HG03354 (cell line): ENCODE measurements around the gene GPATCH1.
"Not testable (repeated sequence)": the region's sequence is repeated elsewhere in the genome, so short reads cannot be mapped to it uniquely, and the experiment has no call there.

Experiments used
- ATAC-seq: cut with Tn5 transposase; IDR thresholded peaks from one replicate; pipeline ENCODE4 v1.9.1; 2021; ENCODE audit warnings: mild to moderate bottlenecking; ENCODE audit not compliant: unreplicated experiment, poor library complexity, severe bottlenecking

Gene GPATCH1

DNA sequence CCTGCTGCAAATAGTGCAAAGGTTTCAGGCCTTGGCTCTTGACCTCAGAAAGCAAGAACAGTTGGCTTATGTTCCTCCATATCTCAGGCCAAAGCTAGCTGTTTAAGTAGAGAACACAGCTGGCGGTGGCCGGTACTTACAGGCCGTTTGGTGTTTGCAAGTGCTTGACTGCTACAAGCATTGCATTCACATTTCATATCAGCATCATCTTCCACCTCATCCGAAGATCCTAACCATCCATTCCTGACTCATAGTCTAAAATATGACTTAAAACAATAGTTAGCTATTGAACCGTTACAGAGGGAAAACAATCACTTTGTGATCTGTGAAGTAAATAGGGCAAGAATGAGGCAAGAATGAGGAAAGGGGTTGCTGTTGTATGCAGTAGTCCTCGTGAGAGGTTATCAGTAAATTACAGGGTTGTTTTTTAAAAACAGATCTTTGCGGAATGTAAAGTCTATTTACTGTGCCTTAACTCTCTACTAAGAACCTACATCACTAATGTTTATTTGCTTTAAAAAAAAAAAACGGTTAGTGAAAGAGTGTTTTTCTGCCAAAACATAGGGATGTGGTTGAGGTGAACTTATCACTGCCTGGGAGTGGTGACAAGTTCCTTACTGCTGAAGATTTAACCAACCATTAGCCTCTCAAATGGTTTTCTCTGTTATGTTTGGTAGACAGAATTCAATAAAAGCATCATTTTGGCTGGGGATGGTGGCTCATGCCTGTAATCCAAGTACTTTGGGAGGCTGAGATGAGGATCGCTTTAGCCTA lies 29.3 kb downstream of the GPATCH1 start:
- ATAC-seq: no peak

DNA sequence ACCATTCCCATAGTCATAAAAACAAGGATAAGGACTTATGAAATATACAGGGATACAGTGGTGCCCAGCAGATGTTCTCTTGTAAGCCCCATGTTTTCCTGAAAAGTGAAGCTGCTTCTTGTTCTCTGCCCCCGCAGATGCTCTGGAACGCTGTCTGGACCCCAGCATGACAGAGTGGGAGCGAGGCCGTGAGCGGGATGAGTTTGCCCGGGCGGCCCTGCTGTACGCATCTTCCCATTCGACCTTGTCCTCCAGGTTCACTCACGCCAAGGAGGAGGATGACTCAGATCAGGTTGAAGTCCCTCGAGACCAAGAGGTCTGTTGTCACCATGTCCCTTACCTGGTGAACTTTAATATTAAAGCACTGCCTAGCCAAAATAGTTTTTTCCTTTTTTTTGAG lies 30.6 kb downstream of the GPATCH1 start:
- no peak for ATAC-seq

DNA sequence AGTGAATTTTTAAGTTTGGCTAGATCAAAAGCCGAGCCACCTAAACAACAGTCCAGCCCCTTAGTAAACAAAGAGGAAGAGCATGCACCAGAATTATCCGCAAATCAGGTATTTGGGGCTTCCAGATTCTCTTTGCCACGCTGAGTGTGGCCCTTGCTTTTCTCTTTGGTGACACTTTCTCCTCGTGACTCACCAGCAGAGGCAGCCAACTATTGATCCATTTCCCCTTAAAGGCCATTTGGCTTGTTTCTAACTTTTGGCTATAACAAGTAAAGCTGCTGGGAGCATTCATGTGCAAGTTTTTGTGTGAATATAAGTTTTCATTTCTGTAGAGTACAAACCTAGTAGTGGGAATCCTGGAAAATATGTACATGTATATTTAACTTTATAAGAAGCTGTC lies 33.3 kb downstream of the GPATCH1 start:
- ATAC-seq: no peak

DNA sequence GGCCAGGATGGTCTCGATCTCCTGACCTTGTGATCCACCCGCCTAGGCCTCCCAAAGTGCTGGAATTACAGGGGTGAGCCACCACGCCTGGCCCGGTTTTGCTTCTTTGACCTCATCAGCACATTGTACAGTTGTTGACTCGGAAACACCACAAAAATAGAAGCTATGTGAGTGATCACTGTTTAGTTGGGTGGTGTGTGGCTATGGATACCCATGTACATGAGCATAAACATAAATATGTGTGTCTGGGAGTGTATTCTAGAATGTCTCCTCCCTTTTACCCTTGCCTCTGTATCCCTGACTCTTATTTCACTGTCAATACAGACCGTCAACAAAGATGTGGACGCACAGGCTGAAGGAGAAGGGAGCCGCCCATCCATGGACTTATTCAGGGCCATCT lies 36.5 kb downstream of the GPATCH1 start:
- ATAC-seq: no peak

DNA sequence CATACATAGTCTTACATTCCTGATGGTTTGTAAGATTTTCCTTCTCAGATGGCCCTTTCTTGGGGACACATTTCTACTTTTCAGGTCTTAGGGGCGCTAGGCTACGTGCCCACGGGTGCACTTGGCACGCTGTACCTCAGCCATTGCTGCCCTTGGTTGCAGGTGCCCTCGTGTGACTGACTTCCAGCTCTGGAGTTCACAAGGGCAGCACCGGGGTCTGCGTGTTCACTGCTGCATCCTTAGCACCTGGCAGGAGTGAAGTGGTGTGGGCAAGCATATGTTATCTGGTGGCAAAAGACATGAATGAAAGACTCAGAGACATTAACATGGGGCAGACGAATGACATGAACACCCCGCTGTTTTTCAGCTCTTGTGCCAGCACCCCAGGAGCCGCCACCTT lies 37.7 kb downstream of the GPATCH1 start:
- ATAC-seq: no peak

DNA sequence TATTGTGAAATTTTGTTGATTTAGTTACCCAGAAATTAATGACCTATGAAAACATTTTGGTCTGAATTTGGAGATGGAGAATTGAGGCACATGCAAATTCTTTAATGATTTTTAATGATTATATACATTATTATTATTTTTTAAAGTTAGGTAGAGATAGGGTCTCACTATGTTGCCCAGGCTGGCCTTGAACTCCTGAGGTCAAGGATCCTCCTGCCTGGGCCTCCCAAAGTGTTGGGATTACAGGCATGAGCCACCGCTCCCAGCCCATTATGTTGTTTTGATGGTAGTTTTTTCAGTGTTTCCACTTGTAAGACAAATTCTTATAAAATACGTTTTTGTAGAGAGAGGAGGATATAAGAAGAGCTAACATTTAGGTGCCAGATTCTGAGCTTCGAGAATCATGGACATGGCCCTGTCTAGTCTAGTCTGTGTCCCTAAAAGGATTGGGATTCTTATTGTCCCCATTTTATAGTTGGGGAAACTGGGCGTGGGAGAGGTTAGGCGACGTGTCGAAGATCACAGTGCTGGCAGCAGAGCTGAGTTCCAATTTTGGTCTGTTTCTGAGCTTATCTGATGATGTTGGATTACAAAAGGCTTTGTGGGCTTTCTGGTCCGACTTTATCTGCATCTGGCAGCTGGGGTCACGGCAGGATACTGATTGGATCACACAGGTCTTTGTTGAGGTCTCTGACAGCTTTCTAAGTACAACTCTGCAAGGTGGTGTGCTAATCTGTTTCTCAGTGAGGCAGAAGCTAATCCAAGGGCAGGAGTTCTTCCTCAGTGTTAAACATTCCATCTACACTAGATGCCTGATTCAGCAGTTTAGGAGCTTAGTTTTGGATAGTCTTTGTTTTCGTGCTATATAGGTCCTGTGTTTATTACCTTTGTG lies 43.5 kb downstream of the GPATCH1 start:
- ATAC-seq: no peak

DNA sequence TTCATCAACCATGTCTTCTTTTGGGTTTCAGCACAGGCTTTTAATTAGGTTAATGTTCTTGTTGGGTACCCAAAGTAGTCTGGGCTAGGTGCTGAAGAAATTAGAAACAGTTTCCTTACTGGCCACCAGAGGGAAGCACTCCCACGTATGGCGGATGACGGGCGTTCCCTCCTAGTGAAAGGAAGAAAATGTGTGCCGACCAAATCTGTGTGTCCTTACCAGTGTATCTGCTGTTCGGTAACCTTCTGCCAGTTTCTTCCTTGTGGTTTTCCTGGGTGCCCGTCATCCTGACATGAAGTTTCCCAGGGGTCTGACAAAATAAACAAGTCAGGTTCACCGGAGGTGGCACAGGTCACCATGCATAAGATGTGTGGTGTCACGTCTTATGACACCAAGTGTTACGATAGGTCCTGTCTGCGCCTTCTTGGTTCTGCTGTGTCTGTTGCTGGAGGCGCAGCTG lies 45.0 kb downstream of the GPATCH1 start:
- ATAC-seq: no peak

DNA sequence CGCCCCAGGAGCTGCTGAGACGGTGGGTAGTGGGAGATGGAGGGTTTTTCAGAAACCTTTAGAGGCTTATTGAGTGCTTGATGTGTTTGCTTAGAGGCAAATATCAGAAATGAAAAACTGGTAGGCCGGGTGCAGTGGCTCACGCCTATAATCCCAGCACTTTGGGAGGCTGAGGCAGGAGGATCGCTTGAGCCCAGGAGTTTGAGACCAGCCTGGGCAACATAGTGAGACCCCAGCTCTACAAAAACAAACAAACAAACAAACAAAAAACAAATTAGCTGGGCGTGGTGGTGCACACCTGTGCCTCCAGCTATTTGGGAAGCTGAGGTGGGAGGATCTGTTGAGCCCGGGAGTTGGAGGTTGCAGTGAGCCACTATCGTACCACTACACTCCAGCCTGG lies 45.7 kb downstream of the GPATCH1 start:
- not testable (repeated sequence) for ATAC-seq

DNA sequence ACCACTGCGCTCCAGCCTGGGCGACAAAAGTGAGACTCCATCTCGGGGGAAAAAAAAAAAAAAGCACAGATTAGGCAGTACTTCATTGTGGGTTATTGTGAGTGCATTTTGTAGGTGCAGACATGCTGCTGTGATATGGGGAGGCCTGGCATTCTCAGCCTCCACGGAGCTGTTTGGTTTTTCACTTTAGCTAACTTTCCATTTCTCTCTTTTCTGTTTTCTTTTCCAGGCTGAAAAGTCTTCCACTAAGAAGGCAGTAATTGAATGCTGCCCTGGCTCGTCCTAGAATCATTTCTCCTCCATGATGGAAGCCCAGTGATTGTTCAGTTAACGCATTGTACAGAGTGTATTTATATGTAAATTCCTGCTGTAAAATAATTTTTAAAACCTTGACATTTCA lies 48.9 kb downstream of the GPATCH1 start:
- no peak for ATAC-seq

DNA sequence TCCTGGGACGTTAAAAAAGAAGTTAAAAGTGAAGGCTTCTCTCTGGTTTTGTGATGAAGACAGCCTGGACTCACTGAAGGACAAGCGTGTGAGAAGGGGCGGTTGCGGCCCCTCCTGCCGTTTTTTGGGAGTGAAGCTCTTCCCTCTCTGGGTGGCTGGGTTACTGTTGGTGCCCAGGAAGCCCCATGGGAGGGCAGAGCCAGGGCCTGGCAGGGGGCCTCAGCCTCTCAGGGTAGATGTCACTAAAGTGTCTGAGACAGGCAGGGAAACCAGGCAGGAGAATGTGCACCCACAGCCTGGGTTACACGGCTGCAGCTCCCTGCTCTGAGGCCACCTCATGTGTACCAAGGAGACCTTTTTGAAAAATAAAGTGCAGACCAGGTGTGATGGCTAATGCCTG lies 49.5 kb downstream of the GPATCH1 start:
- ATAC-seq: no peak

DNA sequence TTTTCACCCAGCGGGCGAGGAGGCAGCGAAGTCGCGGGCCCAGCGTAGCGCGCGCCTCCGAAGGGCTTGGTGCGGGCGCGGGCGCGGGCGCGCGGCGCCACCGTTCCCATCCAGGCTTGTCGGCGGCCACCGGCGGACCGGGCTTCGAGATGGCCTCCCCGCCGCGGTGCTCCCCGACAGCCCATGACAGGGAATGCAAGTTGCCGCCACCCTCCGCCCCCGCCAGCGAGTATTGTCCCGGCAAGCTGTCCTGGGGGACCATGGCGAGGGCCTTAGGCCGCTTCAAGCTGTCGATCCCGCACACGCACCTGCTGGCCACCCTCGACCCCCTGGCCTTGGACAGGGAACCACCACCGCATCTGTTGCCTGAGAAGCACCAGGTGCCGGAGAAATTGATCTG lies 51.0 kb downstream of the GPATCH1 start, which contains the start of gene WDR88:
Gene WDR88, plus strand, starts transcription at position 94 of the 400 bp plus-strand sequence. Its CDS starts 56 bp downstream, at position 150.
- ATAC-seq: no peak

DNA sequence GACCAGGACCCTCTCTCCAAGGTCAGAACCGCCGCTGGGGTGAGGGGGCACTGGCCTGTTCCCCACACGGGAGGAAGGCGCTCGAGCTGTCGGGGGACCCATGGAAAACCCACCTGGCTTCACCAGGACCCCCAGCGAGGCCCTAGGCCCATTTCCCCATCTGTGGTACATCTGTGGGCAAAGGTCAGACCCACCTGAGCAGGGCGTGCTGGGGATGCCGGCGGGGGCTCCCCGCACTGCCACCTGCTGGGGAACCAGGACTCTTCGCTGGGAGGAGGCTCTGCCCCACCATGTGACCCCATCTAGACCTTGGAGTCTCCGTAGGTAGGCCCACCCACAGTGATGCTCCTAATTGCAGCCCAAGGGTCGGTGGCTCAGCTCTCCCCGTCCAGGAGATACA lies 51.4 kb downstream of the GPATCH1 start:
- no peak for ATAC-seq

DNA sequence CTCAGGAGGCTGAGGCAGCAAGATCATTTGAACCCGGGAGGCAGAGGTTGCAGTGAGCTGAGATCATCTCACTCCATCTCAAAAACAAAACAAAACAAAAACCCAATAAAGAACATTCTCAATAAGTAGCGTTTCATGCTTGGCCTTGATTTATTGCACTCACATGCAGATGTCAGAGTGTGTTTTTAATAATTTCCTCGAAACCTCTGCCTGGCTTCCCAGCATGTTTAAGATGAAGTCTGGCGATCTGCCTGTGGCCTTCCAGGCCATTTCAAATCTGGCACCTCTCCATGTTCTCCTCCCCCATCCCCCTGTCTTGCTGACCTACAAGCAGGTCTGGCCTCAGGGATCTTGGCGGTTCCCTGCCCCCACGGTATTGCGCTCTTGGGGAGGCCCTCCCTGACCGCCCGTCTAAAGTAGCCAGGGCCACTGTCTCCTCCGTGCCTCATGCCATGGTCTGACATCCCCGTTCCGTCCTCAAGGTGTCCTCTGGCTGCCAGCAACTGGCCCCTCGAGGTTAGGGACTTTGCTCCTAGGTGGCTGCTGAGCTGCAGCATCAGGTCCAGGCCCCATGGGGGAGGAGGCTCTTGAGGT lies 52.6 kb downstream of the GPATCH1 start:
- ATAC-seq: no peak

DNA sequence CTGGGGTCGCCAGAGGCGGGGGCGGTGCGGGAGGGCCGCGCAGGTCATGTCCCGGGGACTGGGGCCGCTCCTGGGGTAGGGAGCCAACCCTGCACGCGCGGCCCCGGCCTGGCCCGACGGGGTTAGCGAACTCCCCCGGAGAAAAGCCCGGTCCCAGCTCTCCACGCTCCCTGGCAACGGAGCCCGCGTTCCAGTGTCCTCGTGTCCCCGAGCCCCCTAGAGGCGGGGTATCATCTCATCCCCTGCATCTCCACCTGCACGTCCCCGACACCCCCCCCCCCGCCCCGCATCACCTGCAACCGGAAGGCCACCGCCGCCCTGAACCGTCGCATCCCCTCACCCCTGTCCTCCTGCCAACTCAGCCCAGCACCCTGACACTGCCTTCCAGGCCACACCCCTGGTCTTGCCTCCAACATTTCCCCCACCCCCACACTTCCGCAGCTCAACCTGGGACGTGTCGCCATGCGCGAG lies 53.6 kb downstream of the GPATCH1 start:
- ATAC-seq: no peak

DNA sequence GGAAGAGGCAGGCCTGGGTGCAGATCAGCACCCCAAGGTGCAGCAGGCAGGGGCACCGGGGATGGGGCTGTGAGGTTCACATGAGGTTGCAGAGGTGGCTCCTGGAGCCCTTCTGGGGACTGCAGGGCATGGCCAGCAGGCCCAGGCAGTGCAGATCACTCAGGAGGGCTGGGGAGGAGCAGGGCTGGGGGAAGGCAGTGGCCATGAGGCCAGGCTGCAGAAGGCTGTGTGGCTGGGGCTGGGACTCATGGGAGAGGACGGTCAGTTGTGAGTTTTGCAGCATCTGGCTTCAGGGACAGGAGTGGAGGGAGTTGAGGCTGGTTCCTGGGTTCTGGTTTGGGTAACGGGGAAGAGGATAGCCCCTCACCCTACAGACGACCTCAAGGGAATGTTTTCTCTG lies 58.2 kb downstream of the GPATCH1 start:
- no peak for ATAC-seq

DNA sequence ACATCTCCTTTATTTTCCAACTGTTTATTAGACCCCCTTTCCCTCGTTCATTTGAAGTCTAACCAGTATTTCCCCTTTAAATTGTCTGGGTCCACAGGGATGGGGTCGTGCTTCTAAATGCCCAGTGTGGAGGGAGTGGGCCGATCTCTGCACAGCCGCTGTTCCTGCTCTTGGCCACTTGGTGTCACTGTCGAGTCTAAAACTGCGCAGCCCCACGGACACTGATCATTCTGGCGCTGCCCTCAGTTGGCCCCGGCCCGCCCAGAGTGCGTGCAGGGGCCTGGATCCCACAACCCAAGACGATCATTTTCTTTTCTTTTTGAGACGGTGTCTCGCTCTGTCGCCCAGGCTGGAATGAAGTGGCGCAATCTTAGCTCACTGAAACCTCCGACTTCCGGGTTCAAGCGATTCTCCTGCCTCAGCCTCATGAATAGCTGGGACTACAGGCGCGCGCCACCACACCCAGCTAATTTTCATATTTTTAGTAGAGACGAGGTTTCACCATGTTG lies 63.0 kb downstream of the GPATCH1 start:
- ATAC-seq: peak; percentile 74

DNA sequence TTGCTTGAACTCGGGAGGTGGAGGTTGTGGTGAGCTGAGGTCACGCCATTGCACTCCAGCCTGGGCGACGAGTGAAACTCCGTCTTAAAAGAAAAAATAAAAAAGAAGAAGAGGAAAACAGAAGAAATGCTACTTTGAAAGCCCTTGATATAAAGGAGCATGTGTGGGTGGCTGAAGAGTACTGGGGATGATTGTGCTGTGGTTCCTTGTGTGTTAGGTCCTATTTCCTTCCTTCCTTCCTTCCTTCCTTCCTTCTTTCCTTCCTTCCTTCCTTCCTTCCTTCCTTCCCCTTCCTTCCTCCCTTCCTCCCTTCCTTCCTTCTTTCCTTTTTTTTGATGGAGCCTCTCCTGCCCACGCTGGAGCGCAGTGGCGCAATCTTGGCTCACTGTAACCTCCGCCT lies 65.2 kb downstream of the GPATCH1 start:
- no peak for ATAC-seq

DNA sequence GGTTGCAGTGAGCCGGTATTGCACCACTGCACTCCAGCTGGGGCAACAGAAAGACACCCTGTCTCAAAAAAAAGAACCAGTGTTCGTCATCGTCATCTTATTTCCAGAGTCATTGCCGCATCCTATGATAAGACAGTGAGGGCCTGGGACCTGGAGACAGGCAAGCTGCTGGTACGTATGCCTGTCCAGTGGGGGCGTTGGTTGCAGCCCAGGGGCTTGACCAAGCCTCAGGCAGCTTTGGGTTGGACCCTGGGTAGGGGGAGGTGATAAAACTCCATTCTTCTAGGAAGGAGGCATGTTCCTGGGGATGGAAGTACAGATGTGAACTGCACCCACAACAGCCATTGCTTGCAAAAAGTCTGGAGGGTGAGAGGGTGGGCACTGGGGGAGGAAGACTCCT lies 66.6 kb downstream of the GPATCH1 start:
- ATAC-seq: no peak

DNA sequence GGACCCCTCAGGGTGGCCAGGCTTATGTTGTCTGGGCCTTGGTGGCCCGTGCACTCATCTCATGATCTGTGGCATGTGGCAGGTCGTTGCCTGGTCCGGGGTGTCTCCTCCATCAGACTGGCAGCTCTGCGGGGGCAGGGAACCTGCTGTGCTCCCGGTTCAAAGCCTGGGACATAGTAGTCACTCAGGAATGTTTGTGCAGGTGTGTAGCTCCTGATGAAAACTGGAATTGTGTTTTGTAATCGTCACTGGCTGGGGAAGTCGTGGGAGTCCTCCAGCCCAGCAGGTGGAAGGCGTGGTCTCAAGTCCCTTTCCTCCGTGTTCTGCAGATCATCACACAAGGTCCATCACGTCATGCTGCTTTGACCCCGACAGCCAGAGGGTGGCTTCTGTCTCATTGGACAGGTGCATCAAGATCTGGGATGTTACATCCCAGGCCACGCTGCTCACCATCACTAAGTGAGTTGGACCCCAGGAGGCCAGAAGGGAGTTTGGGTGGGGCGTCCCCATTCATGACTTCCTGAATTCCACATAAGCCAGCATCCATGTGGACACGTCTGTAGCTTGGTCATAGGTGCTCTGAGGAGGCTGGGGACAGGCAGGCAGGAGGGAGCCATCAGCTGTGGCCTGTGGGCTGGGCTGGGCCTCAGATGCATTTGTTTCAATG lies 70.0 kb downstream of the GPATCH1 start:
- ATAC-seq: no peak

DNA sequence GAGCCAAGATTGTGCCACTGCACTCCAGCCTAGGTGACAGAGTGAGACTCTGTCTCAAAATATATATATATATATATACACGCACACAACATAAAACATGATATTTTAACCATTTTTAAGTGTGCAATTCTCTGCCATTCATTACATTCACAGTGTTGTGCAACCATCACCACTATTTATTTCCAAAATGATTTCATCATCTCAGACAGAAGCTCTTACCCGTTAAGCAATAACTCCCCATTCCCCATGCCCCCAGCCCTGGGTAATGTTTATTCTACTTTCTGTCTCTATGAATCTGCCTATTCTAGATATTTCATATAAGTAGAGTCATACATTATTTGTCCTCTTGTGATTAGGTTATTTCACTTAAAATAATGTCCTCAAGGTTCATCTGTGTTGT lies 71.2 kb downstream of the GPATCH1 start:
- no peak for ATAC-seq
